Activated CD4-positive, CD25-positive, alpha-beta regulatory T cell (primary cell): Measurements from ENCODE around the gene CLCNKA.

Experiments used
- DNase-seq, 4 experiments: peaks; one replicate each; lab custom pipeline; 2025; lab: John Stamatoyannopoulos, UW

CLCNKA gene

GRCh38 chr1:16078925-16079656 lies 57.3 kb downstream of the CLCNKA start:
- peak; percentile 33 to 64 (median 40) for DNase-seq

GRCh38 chr1:16080422-16081150 lies 58.8 kb downstream of the CLCNKA start:
- no peak for DNase-seq

DNA sequence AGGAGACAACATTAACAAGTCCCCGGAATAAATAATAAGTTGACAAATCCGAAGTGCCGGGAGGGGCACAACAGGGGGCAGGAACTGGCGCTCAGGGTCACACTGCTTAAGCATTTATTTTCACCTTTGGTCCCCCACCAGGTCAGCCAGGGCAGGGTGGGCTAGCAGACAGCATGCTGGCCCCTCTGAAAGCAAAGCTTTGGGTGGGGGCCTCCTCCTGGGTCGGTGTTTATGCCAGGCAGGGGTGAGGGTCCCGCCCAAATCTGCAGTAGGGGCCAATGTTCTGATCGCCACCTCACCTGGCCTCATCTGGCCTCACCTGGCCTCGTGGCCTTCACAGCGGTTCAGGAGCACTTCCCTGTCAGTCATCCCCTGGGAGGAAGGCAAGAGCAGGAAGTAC lies 59.8 kb downstream of the CLCNKA start:
- DNase-seq: no peak

- peak in 2 of 4 experiments; percentile 41 to 54 for DNase-seq
Measured at GRCh38 chr1:16082283-16083038, 60.6 kb downstream of the CLCNKA start.

DNA sequence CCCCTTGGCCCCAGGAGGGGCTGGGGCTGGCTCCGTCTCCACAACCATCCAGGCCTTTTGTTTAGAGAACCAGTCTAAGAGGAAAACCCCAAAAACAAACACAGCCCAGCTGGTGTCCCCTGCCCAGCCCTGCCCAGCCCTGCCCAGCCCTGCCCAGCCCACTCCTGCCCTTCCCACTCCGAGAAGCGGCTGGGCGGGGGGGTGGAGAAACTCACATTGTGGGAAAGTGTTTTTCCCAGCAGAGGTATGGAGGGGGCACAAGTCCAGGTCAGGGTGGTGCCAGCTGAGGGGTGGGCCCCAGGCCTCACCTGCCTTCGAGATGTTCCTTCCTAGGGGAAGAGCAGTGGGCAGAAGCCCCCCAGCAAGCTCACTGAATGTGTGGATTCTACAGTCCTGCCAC lies 61.6 kb downstream of the CLCNKA start:
- DNase-seq: no peak
